ENCODE results near the gene NGF.

NGF gene

GRCh38 chr1:115237507-115237906 is 100.5 kb downstream of the NGF start:
- DNase-seq (ENCODE audit: low read depth) = no peak

DNA sequence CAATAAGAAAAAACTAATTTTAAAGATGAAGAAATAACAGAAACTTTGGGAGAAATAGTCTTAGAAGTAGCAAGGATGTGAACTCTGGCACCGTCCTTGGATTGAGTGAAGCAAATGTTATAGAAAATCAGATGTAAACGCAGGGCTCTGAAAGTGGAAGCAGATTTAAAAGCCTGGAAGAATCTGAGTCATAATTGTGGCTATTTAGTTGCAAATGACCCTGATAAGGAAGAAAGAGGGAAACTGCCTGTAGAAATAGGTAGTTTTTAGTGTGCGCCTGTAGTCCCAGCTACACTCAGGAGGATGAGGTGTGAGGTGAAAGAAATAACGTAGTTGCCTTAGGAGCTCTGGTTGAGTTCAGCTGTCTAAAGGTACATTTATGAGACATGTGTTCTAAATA is 101.0 kb downstream of the NGF start:
- DNase-seq (ENCODE audit: low read depth) = no peak

Data from activated T-cell treated with anti-CD3 and anti-CD28 coated beads for 48 hours (primary cell).